Epithelial cell of proximal tubule (primary cell): ENCODE results near the gene PHPT1. TPM values are rescaled to one million over a fixed set of nuclear protein-coding genes. Genes with fewer than 3 reads are reported as not detected.
"Not testable (repeated sequence)": the region's sequence is repeated elsewhere in the genome, so short reads cannot be mapped to it uniquely, and the experiment has no call there.

Experiments
- DNase-seq: peaks from one replicate; pipeline ENCODE4 v3.0.0-alpha.2; 2011; ENCODE audit warnings: low read depth
- H3K4me3 ChIP-seq: 2 replicates; pipeline ENCODE4 v1.5.1; 2011; ENCODE audit warnings: low read depth, mild to moderate bottlenecking, low read length
- CTCF ChIP-seq: conservative IDR thresholded peaks from 2 replicates; pipeline ENCODE4 v1.5.1; 2012; ENCODE audit warnings: low read depth, mild to moderate bottlenecking, low read length
- total RNA-seq: library from RNA; depleted of rRNA; stranded (reverse); fragments of >200 nt; gene quantifications from 2 replicates; pipeline ENCODE4 v1.2.3, GENCODE V29; 2015

PHPT1 gene
- total RNA-seq, 1 donor from 2014 or later = 114 TPM

- DNase-seq = no peak
- H3K4me3 ChIP-seq = no peak overlapping the region
- TF ChIP-seq CTCF = no peak
Measured at GRCh38 chr9:136835932-136836904, 13.0 kb upstream of the PHPT1 start.

- DNase-seq = no peak
- no peak overlapping the region for H3K4me3 ChIP-seq
- TF ChIP-seq CTCF = no peak
Measured at GRCh38 chr9:136837146-136837855, 11.9 kb upstream of the PHPT1 start.

- DNase-seq, H3K4me3 ChIP-seq: not testable (repeated sequence)
Measured at GRCh38 chr9:136837856-136838277, 11.3 kb upstream of the PHPT1 start.

GRCh38 chr9:136838314-136839228 lies 10.6 kb upstream of the PHPT1 start:
- H3K4me3 ChIP-seq = no peak overlapping the region
- no peak for DNase-seq
- TF ChIP-seq CTCF = no peak

GRCh38 chr9:136839229-136840139 lies 9.7 kb upstream of the PHPT1 start:
- H3K4me3 ChIP-seq = no peak overlapping the region
- no peak for DNase-seq
- no peak for TF ChIP-seq CTCF

GRCh38 chr9:136840140-136840876 lies 8.9 kb upstream of the PHPT1 start:
- DNase-seq = no peak
- TF ChIP-seq CTCF = no peak
- no peak overlapping the region for H3K4me3 ChIP-seq
